Left lung (tissue), 14 donors: ENCODE results near the gene PRAMEF33. TPM values are rescaled to one million over a fixed set of nuclear protein-coding genes. Genes with fewer than 3 reads are reported as not detected.
"Not testable (repeated sequence)": the region's sequence is repeated elsewhere in the genome, so short reads cannot be mapped to it uniquely, and the experiment has no call there.

Source experiments
- ATAC-seq: fragments of 200-7000 bp; cut with Tn5 transposase; one replicate; pipeline ENCODE4 v1.9.1; 2020; ENCODE audit warnings: moderate library complexity
- DNase-seq, 4 donors: peaks; one replicate each; pipeline ENCODE4 v3.0.0-alpha.2; 2013 to 2020
- H3K27ac ChIP-seq, 2 donors: fragments of 200-600 bp; sonication (generic) in 1 of 2; one replicate each; pipeline versions ENCODE4 v1.5.0 to v1.8.0; 2020 to 2021
- H3K27me3 ChIP-seq, 2 donors: fragments of 200-600 bp; sonication (generic) in 1 of 2; one replicate each; pipeline versions ENCODE4 v1.5.0 to v1.8.0; 2020 to 2021
- H3K36me3 ChIP-seq, 2 donors: fragments of 200-600 bp; sonication (generic) in 1 of 2; one replicate each; pipeline versions ENCODE4 v1.5.0 to v1.8.0; 2020 to 2021
- H3K4me1 ChIP-seq, 2 donors: fragments of 200-600 bp; one replicate each; pipeline ENCODE4 v1.8.0; 2021
- H3K4me3 ChIP-seq, 2 donors: fragments of 200-600 bp; sonication (generic) in 1 of 2; one replicate each; pipeline versions ENCODE4 v1.5.0 to v1.8.0; 2020 to 2021; ENCODE audit warnings: mild to moderate bottlenecking in 1 of 2
- H3K9me3 ChIP-seq, 2 donors: fragments of 200-600 bp; sonication (generic) in 1 of 2; one replicate each; pipeline versions ENCODE4 v1.5.0 to v1.8.0; 2020 to 2021
- intact Hi-C, 2 donors: fragments of 100-400 bp; cut with DNase I; formaldehyde crosslinking; loops; one replicate each; pipeline versions ENCODE4 v1.11.2 to v1.14.2; 2022
- long read RNA-seq, 12 donors: library from polyadenylated mRNA in 2 of 12; unstranded in 2 of 12; transcript quantifications; one replicate each; pipeline ENCODE4 v2.0.0 and lab custom pipeline, GENCODE V29; 2019 to 2026
- polyA plus RNA-seq, 6 donors: library from polyadenylated mRNA; unstranded; fragments of 120-200 nt; gene quantifications; one replicate each; pipeline ENCODE4 v1.2.1, GENCODE V29; 2013; ENCODE audit not compliant: insufficient read length in 6 of 6
- total RNA-seq, 2 donors: library from RNA; stranded (reverse); fragmentation: NEBNext Ultra II Directional; extraction: Animal tissue kit (Norgen Biotek cat#: 25700); gene quantifications; one replicate each; pipeline ENCODE4 v1.2.1, GENCODE V29; 2021
- donor health status: DM: no; HTN: yes; CAD: no.
- donor health status: DM: no; HTN: no; CAD: no.

The PRAMEF33 gene
- not detected for total RNA-seq
- polyA plus RNA-seq, result not detected
- long read RNA-seq, donor 1, result 0 reads
- long read RNA-seq, donor 2, result 0 reads
- long read RNA-seq, donor 3, result 0 reads
- long read RNA-seq, donor 4, result 0 reads
- long read RNA-seq, donor 5, result 0 reads
- long read RNA-seq, donor 6, result 0 reads
- long read RNA-seq, donor 7, result 0 reads
- long read RNA-seq, donor 8, result 0 reads
- long read RNA-seq, donor 9, result 0 reads
- long read RNA-seq, donor 10, result 0 reads
- long read RNA-seq, donor 11, result 0 reads
- long read RNA-seq, donor 12, result 0 reads

- H3K27me3 ChIP-seq, H3K4me3 ChIP-seq, H3K9me3 ChIP-seq, intact Hi-C loops, ATAC-seq, H3K4me1 ChIP-seq, H3K36me3 ChIP-seq, DNase-seq, H3K27ac ChIP-seq: not testable (repeated sequence)
Observed at GRCh38 chr1:13303239-13303638, at the start of gene PRAMEF33. PRAMEF33 (plus strand) TSS chr1:13303539; CDS start chr1:13305955, 2,416 bp downstream.

- H3K36me3 ChIP-seq, DNase-seq, ATAC-seq, H3K4me1 ChIP-seq, intact Hi-C loops, H3K27me3 ChIP-seq, H3K9me3 ChIP-seq, H3K27ac ChIP-seq, H3K4me3 ChIP-seq: not testable (repeated sequence)
Observed at GRCh38 chr1:13253898-13254297, 49.4 kb upstream of the PRAMEF33 start, which contains the start of gene PRAMEF5. PRAMEF5 (plus strand) TSS chr1:13254198; CDS start chr1:13259269, 5,071 bp downstream.

- DNase-seq, ATAC-seq, H3K9me3 ChIP-seq, intact Hi-C loops, H3K4me3 ChIP-seq, H3K4me1 ChIP-seq, H3K27ac ChIP-seq, H3K27me3 ChIP-seq, H3K36me3 ChIP-seq: not testable (repeated sequence)
Observed at GRCh38 chr1:13265124-13265523, 38.2 kb upstream of the PRAMEF33 start.

- H3K4me1 ChIP-seq, H3K4me3 ChIP-seq, H3K36me3 ChIP-seq, DNase-seq, H3K27ac ChIP-seq, ATAC-seq, H3K27me3 ChIP-seq, intact Hi-C loops, H3K9me3 ChIP-seq: not testable (repeated sequence)
Observed at GRCh38 chr1:13277016-13277415, 26.3 kb upstream of the PRAMEF33 start.

- ATAC-seq, H3K4me3 ChIP-seq, H3K9me3 ChIP-seq, DNase-seq, H3K36me3 ChIP-seq, H3K27me3 ChIP-seq, intact Hi-C loops, H3K4me1 ChIP-seq, H3K27ac ChIP-seq: not testable (repeated sequence)
Observed at GRCh38 chr1:13279617-13280016, 23.7 kb upstream of the PRAMEF33 start.

- DNase-seq, H3K4me3 ChIP-seq, ATAC-seq, H3K9me3 ChIP-seq, H3K36me3 ChIP-seq, H3K4me1 ChIP-seq, H3K27me3 ChIP-seq, intact Hi-C loops, H3K27ac ChIP-seq: not testable (repeated sequence)
Observed at GRCh38 chr1:13285037-13285436, 18.3 kb upstream of the PRAMEF33 start, which contains the start of gene PRAMEF8. PRAMEF8 (minus strand) TSS chr1:13285137; CDS start chr1:13284091, 1,046 bp downstream.

GRCh38 chr1:13289030-13289429, 14.3 kb upstream of the PRAMEF33 start:
- H3K4me1 ChIP-seq, intact Hi-C loops, ATAC-seq, H3K27me3 ChIP-seq, H3K36me3 ChIP-seq, DNase-seq, H3K4me3 ChIP-seq, H3K27ac ChIP-seq, H3K9me3 ChIP-seq: not testable (repeated sequence)

- H3K36me3 ChIP-seq, intact Hi-C loops, H3K4me1 ChIP-seq, H3K9me3 ChIP-seq, H3K4me3 ChIP-seq, ATAC-seq, H3K27ac ChIP-seq, DNase-seq, H3K27me3 ChIP-seq: not testable (repeated sequence)
Observed at GRCh38 chr1:13297216-13297931, 6.0 kb upstream of the PRAMEF33 start.

GRCh38 chr1:13298699-13299098, 4.6 kb upstream of the PRAMEF33 start:
- intact Hi-C loops, DNase-seq, H3K4me1 ChIP-seq, H3K9me3 ChIP-seq, ATAC-seq, H3K36me3 ChIP-seq, H3K27me3 ChIP-seq, H3K27ac ChIP-seq, H3K4me3 ChIP-seq: not testable (repeated sequence)

- H3K9me3 ChIP-seq, DNase-seq, H3K27me3 ChIP-seq, intact Hi-C loops, ATAC-seq, H3K36me3 ChIP-seq, H3K4me1 ChIP-seq, H3K27ac ChIP-seq, H3K4me3 ChIP-seq: not testable (repeated sequence)
Observed at GRCh38 chr1:13302197-13302596, 1.1 kb upstream of the PRAMEF33 start.

GRCh38 chr1:13315281-13315680, 11.9 kb downstream of the PRAMEF33 start, which contains the start of gene PRAMEF15:
PRAMEF15 (plus strand) TSS chr1:13315581; CDS start chr1:13318408, 2,827 bp downstream.
- H3K27me3 ChIP-seq, H3K27ac ChIP-seq, H3K36me3 ChIP-seq, intact Hi-C loops, DNase-seq, H3K9me3 ChIP-seq, H3K4me3 ChIP-seq, ATAC-seq, H3K4me1 ChIP-seq: not testable (repeated sequence)

GRCh38 chr1:13342496-13342895, 39.2 kb downstream of the PRAMEF33 start:
- H3K4me3 ChIP-seq, H3K36me3 ChIP-seq, H3K9me3 ChIP-seq, intact Hi-C loops, H3K27ac ChIP-seq, ATAC-seq, H3K27me3 ChIP-seq, H3K4me1 ChIP-seq, DNase-seq: not testable (repeated sequence)

- H3K4me1 ChIP-seq, H3K36me3 ChIP-seq, H3K27me3 ChIP-seq, ATAC-seq, DNase-seq, intact Hi-C loops, H3K27ac ChIP-seq, H3K4me3 ChIP-seq, H3K9me3 ChIP-seq: not testable (repeated sequence)
Observed at GRCh38 chr1:13347034-13347433, 43.7 kb downstream of the PRAMEF33 start, which contains the start of gene PRAMEF14. PRAMEF14 (minus strand) TSS chr1:13347134; CDS start chr1:13345314, 1,820 bp downstream.
